K562 (cell line): ENCODE measurements around the gene FTO. TPM values are rescaled to one million over a fixed set of nuclear protein-coding genes. Genes with fewer than 3 reads are reported as not detected.

ENCODE experiments used
- ATAC-seq: fragments of 200-7000 bp; cut with Tn5 transposase; 3 replicates; pipeline ENCODE4 v1.9.1; 2020; ENCODE audit warnings: moderate library complexity
- BruUV-seq: library from RNA; stranded (reverse); fragments of 400-500 nt; replicated peaks from 2 replicates; lab custom pipeline; 2021; lab: Mats Ljungman, UMichigan
- CTCF ChIA-PET: fragments of 300-600 bp; formaldehyde crosslinking; extraction: SDS; loops from one replicate; lab custom pipeline; 2021; ENCODE audit warnings: low intra/inter-chr PET ratio; lab: Yijun Ruan, JAX
- POLR2A ChIA-PET: fragments of 300-600, 350-650 bp; sonication (Branson Sonifier 250); formaldehyde crosslinking; extraction: SDS; loops from one replicate; lab custom pipeline; 2021; ENCODE audit warnings: antibody characterized with exemption, inconsistent platforms; lab: Yijun Ruan, JAX
- DNase-seq, 4 experiments: peaks; one replicate each; pipeline versions ENCODE4 v3.0.0 to v3.0.0-alpha.2; 2011 to 2018; ENCODE audit warnings: low spot score in 3 of 4, mixed read lengths in 3 of 4; ENCODE audit errors: extremely low read depth in 1 of 4
- FAIRE-seq: peaks from 2 replicates; lab custom pipeline; 2011; peaks lifted over from hg19 to GRCh38; lab: Jason Lieb, UNC
- H2AFZ ChIP-seq: 2 replicates; pipeline ENCODE4 v1.6.0; 2011; ENCODE audit warnings: low read depth, low read length, control low read depth, inconsistent platforms
- H3K27ac ChIP-seq: fragments of 200-600 bp; 3 replicates; pipeline ENCODE4 v1.8.0; 2011; ENCODE audit warnings: low read depth, mild to moderate bottlenecking, control low read depth, inconsistent platforms, low read length, moderate library complexity, mixed read lengths; ENCODE audit errors: extremely low read depth
- H3K27me3 ChIP-seq, 2 experiments: fragments of 300-600 bp in 1 of 2; 2 replicates in 1 of 2; 3 replicates in 1 of 2; pipeline versions ENCODE4 v1.6.0 to v1.8.0; 2011; ENCODE audit warnings: inconsistent platforms in 2 of 2, low read length in 2 of 2, mild to moderate bottlenecking in 1 of 2, mixed read lengths in 1 of 2, moderate library complexity in 1 of 2; ENCODE audit not compliant: control insufficient read depth in 2 of 2, insufficient read depth in 2 of 2
- H3K36me3 ChIP-seq: fragments of 300-600 bp; 3 replicates; pipeline ENCODE4 v1.8.0; 2011; ENCODE audit warnings: mild to moderate bottlenecking, low read length, inconsistent platforms; ENCODE audit not compliant: control insufficient read depth, insufficient read depth
- H3K4me1 ChIP-seq, 2 experiments: fragments of 200-600 bp in 1 of 2; replicated peaks in 1 of 2; 2 replicates in 1 of 2; 3 replicates in 1 of 2; pipeline versions ENCODE4 v1.5.1 to v1.8.0; 2011; ENCODE audit warnings: inconsistent platforms in 2 of 2, low read length in 2 of 2, mild to moderate bottlenecking in 1 of 2, mixed read lengths in 1 of 2, moderate library complexity in 1 of 2; ENCODE audit not compliant: control insufficient read depth in 2 of 2, insufficient read depth in 2 of 2
- H3K4me2 ChIP-seq: 2 replicates; pipeline ENCODE4 v1.6.1; 2011; ENCODE audit warnings: low read length, control low read depth, inconsistent platforms, mixed read lengths; ENCODE audit not compliant: insufficient read depth
- H3K4me3 ChIP-seq: fragments of 200-600 bp; sonication (generic), shearing (Covaris generic); 2 replicates; pipeline ENCODE4 v1.5.1; 2016; ENCODE audit warnings: control low read depth, inconsistent platforms
- H3K79me2 ChIP-seq: fragments of 200-600 bp; 3 replicates; pipeline ENCODE4 v1.8.0; 2011; ENCODE audit warnings: low read length, inconsistent platforms; ENCODE audit not compliant: control insufficient read depth, insufficient read depth
- H3K9ac ChIP-seq, 2 experiments: 2 replicates each; pipeline versions ENCODE4 v1.6.0 to v1.6.1; 2011; ENCODE audit warnings: low read depth in 2 of 2, low read length in 2 of 2, control low read depth in 1 of 2, inconsistent platforms in 1 of 2, mild to moderate bottlenecking in 1 of 2, mixed read lengths in 1 of 2; ENCODE audit not compliant: insufficient read depth in 1 of 2
- H3K9me1 ChIP-seq: one replicate; pipeline ENCODE4 v1.6.0; 2011; ENCODE audit warnings: inconsistent platforms, mild to moderate bottlenecking, low read length, moderate library complexity; ENCODE audit not compliant: control insufficient read depth, insufficient read depth
- H3K9me3 ChIP-seq: replicated peaks from 2 replicates; pipeline ENCODE4 v1.5.1; 2011; ENCODE audit warnings: low read depth, low read length, inconsistent platforms; ENCODE audit not compliant: control insufficient read depth, insufficient read depth
- H4K20me1 ChIP-seq: replicated peaks from 2 replicates; pipeline ENCODE4 v1.6.1; 2011; ENCODE audit warnings: low read length, inconsistent platforms, mixed read lengths; ENCODE audit not compliant: control insufficient read depth, insufficient read depth
- DPF2 ChIP-seq: fragments of 450-650 bp; IDR thresholded peaks from 2 replicates; pipeline ENCODE4 v1.6.1; 2016
- ETV5 ChIP-seq: sonication (generic); formaldehyde crosslinking; IDR thresholded peaks from 2 replicates; pipeline ENCODE4 v1.4.0; 2020; ENCODE audit warnings: low read depth, mild to moderate bottlenecking, missing genetic modification reagents
- ILF3 ChIP-seq: fragments of 450-650 bp; IDR thresholded peaks from 2 replicates; pipeline ENCODE4 v1.6.1; 2018; ENCODE audit warnings: antibody characterized with exemption, mild to moderate bottlenecking, moderate library complexity, borderline replicate concordance
- KLF6 ChIP-seq: fragments of 250-450 bp; sonication (Bioruptor Pico); IDR thresholded peaks from 2 replicates; pipeline ENCODE4 v1.4.0; 2020; ENCODE audit warnings: mild to moderate bottlenecking, moderate library complexity, borderline replicate concordance
- LCOR ChIP-seq: sonication (generic); formaldehyde crosslinking; IDR thresholded peaks from 2 replicates; pipeline ENCODE4 v1.8.0; 2022; ENCODE audit warnings: mild to moderate bottlenecking, missing genetic modification reagents
- PHTF2 ChIP-seq: fragments of 250-450 bp; sonication (Bioruptor Pico); IDR thresholded peaks from 2 replicates; pipeline ENCODE4 v1.5.0; 2021; ENCODE audit warnings: mild to moderate bottlenecking
- POLR2AphosphoS2 ChIP-seq: IDR thresholded peaks from 2 replicates; pipeline ENCODE4 v1.6.1; 2012; ENCODE audit warnings: low read length, improper control_type of control experiment
- SMAD1 ChIP-seq: fragments of 150-350 bp; IDR thresholded peaks from 2 replicates; pipeline ENCODE4 v1.6.1; 2014; ENCODE audit warnings: low read length, low read depth; ENCODE audit not compliant: partially characterized antibody
- SRSF7 ChIP-seq: fragments of 200-400 bp; formaldehyde crosslinking; optimal IDR thresholded peaks from 2 replicates; pipeline ENCODE3; 2017; ENCODE audit warnings: mild to moderate bottlenecking, low read depth, low read length
- WGBS: fragments of 100-300 bp; shearing (Covaris generic); methylation state at CpG from one replicate; pipeline ENCODE4 v1.1.6; 2016; ENCODE audit warnings: low coverage, mixed read lengths; ENCODE audit not compliant: insufficient coverage; ENCODE audit errors: missing lambda C conversion rate; 5-methylcytosine and 5-hydroxymethylcytosine counted together
- in situ Hi-C: fragments of 300-500 bp; cut with MboI; formaldehyde crosslinking; loops from 4 replicates; pipeline ENCODE4 v1.15.0; 2018; ENCODE audit warnings: inconsistent platforms, mixed read lengths
- intact Hi-C: fragments of 100-400 bp; cut with micrococcal nuclease; formaldehyde crosslinking; loops from 2 replicates; pipeline ENCODE4 v1.14.2; 2022
- polyA plus RNA-seq, 8 experiments: library from polyadenylated mRNA; depleted of rRNA in 4 of 8; stranded (reverse) in 5 of 8; unstranded in 3 of 8; fragments of >200 nt; fragmentation: Nextera tagmentation in 2 of 8; fragmentation: Illumina TruSeq in 1 of 8; extraction: Ambion mirVana in 2 of 8; extraction: Trizol in 1 of 8; gene quantifications; 2 replicates each; pipeline versions ENCODE4 v1.2.1 to v1.2.3, GENCODE V29; 2011 to 2014; ENCODE audit warnings: inconsistent platforms in 1 of 8, missing spikeins in 1 of 8
- total RNA-seq, 7 experiments: library from RNA; depleted of rRNA in 6 of 7; stranded (reverse); fragments of >200 nt in 6 of 7; fragmentation: Illumina TruSeq in 2 of 7; extraction: Trizol in 2 of 7; gene quantifications; 2 replicates each; pipeline versions ENCODE4 v1.2.1 to v1.2.3, GENCODE V29; 2011 to 2021; ENCODE audit warnings: low replicate concordance in 1 of 7
- TF ChIP-seq, protein P1 (sequence below): fragments of 250-450 bp; sonication (Bioruptor Pico); IDR thresholded peaks from 2 replicates; pipeline ENCODE4 v1.4.0; 2020; ENCODE audit warnings: mild to moderate bottlenecking, moderate library complexity
- TF ChIP-seq, protein P2 (sequence below): fragments of 450-650 bp; IDR thresholded peaks from 2 replicates; pipeline ENCODE4 v1.6.1; 2016
- TF ChIP-seq, protein P3 (sequence below): fragments of 250-450 bp; sonication (Bioruptor Pico); IDR thresholded peaks from 2 replicates; pipeline ENCODE4 v1.5.0; 2021
- TF ChIP-seq, protein P4 (sequence below): fragments of 250-450 bp; sonication (Bioruptor Pico); IDR thresholded peaks from 2 replicates; pipeline ENCODE4 v1.8.0; 2021; ENCODE audit warnings: mild to moderate bottlenecking, moderate library complexity

The FTO gene
- total and polyA plus RNA-seq, 9 of the 15 experiments (the other 6 are each of a cell fraction or from before 2014, with no cell fraction given) = 11.3 to 27.7 (median 25.5) TPM

DNA sequence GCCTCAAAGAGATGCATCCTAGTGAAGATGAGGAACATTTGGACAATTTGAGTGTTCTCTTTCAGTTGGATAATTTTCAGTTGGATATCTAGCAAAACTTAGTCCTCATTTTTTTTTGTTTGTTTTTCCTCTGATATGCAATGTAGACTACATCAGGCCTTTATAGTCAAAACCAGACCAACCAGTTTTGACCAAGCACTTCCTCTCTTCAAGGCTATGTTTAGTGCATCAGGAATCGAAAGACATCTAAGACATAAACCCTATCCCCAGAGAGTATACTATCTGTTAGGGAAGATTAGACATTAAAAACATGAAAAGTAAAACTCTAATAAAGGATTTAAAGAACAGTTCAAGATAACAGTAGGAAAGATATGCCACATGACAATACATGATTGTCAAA is 326.5 kb downstream of the FTO start:
- Histone ChIP-seq H3K4me1 (no peaks in the 10 kb centered on the region), H3K4me2 (no peak overlapping the region), H3K9me1 (no peaks in the 10 kb centered on the region), H3K27me3 (no peaks in the 10 kb centered on the region), H3K79me2 (no peaks in the 10 kb centered on the region), H3K27ac (no peak overlapping the region), H3K36me3 (no peaks in the 10 kb centered on the region), H3K4me3 (no peak overlapping the region), H4K20me1 (no peaks in the 10 kb centered on the region), H3K9me3 (no peaks in the 10 kb centered on the region), H2AFZ (no peak overlapping the region), H3K9ac (no peak overlapping the region)
- ATAC-seq (no peak), FAIRE-seq (no peak), DNase-seq (no peak)
- intact Hi-C loops = no loop called here
- in situ Hi-C loops = no loop called here
- ChIA-PET POLR2A (no interaction called here), CTCF (no interaction called here)
- BruUV-seq = no TSS peak
- WGBS = 0% methylated on average over 1 of the region's 1 CpG
- TF ChIP-seq PHTF2 (CRISPR knock-in tag) = no peak
- TF ChIP-seq, protein P1, sequence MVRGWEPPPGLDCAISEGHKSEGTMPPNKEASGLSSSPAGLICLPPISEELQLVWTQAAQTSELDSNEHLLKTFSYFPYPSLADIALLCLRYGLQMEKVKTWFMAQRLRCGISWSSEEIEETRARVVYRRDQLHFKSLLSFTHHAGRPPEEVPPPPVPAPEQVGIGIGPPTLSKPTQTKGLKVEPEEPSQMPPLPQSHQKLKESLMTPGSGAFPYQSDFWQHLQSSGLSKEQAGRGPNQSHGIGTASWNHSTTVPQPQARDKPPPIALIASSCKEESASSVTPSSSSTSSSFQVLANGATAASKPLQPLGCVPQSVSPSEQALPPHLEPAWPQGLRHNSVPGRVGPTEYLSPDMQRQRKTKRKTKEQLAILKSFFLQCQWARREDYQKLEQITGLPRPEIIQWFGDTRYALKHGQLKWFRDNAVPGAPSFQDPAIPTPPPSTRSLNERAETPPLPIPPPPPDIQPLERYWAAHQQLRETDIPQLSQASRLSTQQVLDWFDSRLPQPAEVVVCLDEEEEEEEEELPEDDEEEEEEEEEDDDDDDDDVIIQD (CRISPR knock-in tag) = no peak
- no peak for TF ChIP-seq LCOR (CRISPR knock-in tag)
- no peak for TF ChIP-seq SRSF7
- no peak for TF ChIP-seq DPF2
- no peak for TF ChIP-seq KLF6 (CRISPR knock-in tag)
- TF ChIP-seq POLR2AphosphoS2 = no peak
- TF ChIP-seq SMAD1 = no peak
- TF ChIP-seq ETV5 = no peak
- TF ChIP-seq, protein P2, sequence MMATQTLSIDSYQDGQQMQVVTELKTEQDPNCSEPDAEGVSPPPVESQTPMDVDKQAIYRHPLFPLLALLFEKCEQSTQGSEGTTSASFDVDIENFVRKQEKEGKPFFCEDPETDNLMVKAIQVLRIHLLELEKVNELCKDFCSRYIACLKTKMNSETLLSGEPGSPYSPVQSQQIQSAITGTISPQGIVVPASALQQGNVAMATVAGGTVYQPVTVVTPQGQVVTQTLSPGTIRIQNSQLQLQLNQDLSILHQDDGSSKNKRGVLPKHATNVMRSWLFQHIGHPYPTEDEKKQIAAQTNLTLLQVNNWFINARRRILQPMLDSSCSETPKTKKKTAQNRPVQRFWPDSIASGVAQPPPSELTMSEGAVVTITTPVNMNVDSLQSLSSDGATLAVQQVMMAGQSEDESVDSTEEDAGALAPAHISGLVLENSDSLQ = no peak
- TF ChIP-seq, protein P3, sequence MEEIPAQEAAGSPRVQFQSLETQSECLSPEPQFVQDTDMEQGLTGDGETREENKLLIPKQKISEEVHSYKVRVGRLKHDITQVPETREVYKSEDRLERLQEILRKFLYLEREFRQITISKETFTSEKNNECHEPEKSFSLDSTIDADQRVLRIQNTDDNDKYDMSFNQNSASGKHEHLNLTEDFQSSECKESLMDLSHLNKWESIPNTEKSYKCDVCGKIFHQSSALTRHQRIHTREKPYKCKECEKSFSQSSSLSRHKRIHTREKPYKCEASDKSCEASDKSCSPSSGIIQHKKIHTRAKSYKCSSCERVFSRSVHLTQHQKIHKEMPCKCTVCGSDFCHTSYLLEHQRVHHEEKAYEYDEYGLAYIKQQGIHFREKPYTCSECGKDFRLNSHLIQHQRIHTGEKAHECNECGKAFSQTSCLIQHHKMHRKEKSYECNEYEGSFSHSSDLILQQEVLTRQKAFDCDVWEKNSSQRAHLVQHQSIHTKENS (CRISPR knock-in tag) = no peak
- TF ChIP-seq ILF3 = no peak
- TF ChIP-seq, protein P4, sequence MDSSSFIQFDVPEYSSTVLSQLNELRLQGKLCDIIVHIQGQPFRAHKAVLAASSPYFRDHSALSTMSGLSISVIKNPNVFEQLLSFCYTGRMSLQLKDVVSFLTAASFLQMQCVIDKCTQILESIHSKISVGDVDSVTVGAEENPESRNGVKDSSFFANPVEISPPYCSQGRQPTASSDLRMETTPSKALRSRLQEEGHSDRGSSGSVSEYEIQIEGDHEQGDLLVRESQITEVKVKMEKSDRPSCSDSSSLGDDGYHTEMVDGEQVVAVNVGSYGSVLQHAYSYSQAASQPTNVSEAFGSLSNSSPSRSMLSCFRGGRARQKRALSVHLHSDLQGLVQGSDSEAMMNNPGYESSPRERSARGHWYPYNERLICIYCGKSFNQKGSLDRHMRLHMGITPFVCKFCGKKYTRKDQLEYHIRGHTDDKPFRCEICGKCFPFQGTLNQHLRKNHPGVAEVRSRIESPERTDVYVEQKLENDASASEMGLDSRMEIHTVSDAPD (CRISPR knock-in tag) = no peak
